ENCODE data around the gene RNF123.

- no peak for TF ChIP-seq EZH2 (IDR thresholded peaks at IDR 0.05; ENCODE audit: borderline replicate concordance, insufficient read depth, low read depth, low read length, poor library complexity, severe bottlenecking)
- TF ChIP-seq CTCF (IDR thresholded peaks at IDR 0.05) = no peak
Measured at GRCh38 chr3:49654176-49654825, 35.1 kb upstream of the RNF123 start.
